HG02759 (cell line): ENCODE results near the gene S100P.
"Not testable (repeated sequence)": the region's sequence is repeated elsewhere in the genome, so short reads cannot be mapped to it uniquely, and the experiment has no call there.

ENCODE experiments used
- ATAC-seq: cut with Tn5 transposase; IDR thresholded peaks from one replicate; pipeline ENCODE4 v1.9.1; 2021; ENCODE audit warnings: mild to moderate bottlenecking, moderate library complexity; ENCODE audit not compliant: unreplicated experiment

Gene S100P

GRCh38 chr4:6720202-6720699 lies 26.6 kb downstream of the S100P start:
- no peak for ATAC-seq

- no peak for ATAC-seq
Measured at GRCh38 chr4:6721121-6721520, 27.4 kb downstream of the S100P start.

- no peak for ATAC-seq
Measured at GRCh38 chr4:6722891-6723290, 29.2 kb downstream of the S100P start.

- ATAC-seq = no peak
Measured at GRCh38 chr4:6723851-6724250, 30.2 kb downstream of the S100P start.

- ATAC-seq = no peak
Measured at GRCh38 chr4:6724421-6725111, 30.9 kb downstream of the S100P start.

GRCh38 chr4:6725427-6725961 lies 31.8 kb downstream of the S100P start:
- ATAC-seq = not testable (repeated sequence)

GRCh38 chr4:6727081-6727942 lies 33.6 kb downstream of the S100P start:
- no peak for ATAC-seq

GRCh38 chr4:6727943-6728250 lies 34.2 kb downstream of the S100P start:
- no peak for ATAC-seq

GRCh38 chr4:6728320-6729029 lies 34.8 kb downstream of the S100P start:
- ATAC-seq = no peak

GRCh38 chr4:6730603-6731317 lies 37.1 kb downstream of the S100P start:
- no peak for ATAC-seq

- no peak for ATAC-seq
Measured at GRCh38 chr4:6731318-6731675, 37.6 kb downstream of the S100P start.

- no peak for ATAC-seq
Measured at GRCh38 chr4:6731780-6732179, 38.1 kb downstream of the S100P start.

- no peak for ATAC-seq
Measured at GRCh38 chr4:6732441-6733357, 39.0 kb downstream of the S100P start.

GRCh38 chr4:6733358-6734164 lies 39.9 kb downstream of the S100P start:
- no peak for ATAC-seq

GRCh38 chr4:6734165-6734786 lies 40.6 kb downstream of the S100P start:
- no peak for ATAC-seq

GRCh38 chr4:6739920-6740319 lies 46.2 kb downstream of the S100P start:
- ATAC-seq = no peak

GRCh38 chr4:6740347-6740746 lies 46.7 kb downstream of the S100P start:
- ATAC-seq = no peak

GRCh38 chr4:6742507-6742906 lies 48.8 kb downstream of the S100P start:
- ATAC-seq = no peak
